Testis (tissue), 3 donors: ENCODE measurements around the gene MRPL51. TPM values are rescaled to one million over a fixed set of nuclear protein-coding genes. Genes with fewer than 3 reads are reported as not detected.

Source experiments
- DNase-seq: peaks from one replicate; pipeline ENCODE4 v3.0.0-alpha.2; 2019
- H3K27ac ChIP-seq, 2 donors: fragments of 200-600 bp; sonication (generic); one replicate each; pipeline ENCODE4 v1.5.1; 2019
- H3K27me3 ChIP-seq: fragments of 200-600 bp; sonication (generic); one replicate; pipeline ENCODE4 v1.5.1; 2019
- H3K36me3 ChIP-seq: fragments of 200-600 bp; sonication (generic); one replicate; pipeline ENCODE4 v1.5.1; 2017; ENCODE audit warnings: low read depth; ENCODE audit errors: missing control alignments
- H3K4me1 ChIP-seq: fragments of 200-600 bp; sonication (generic); one replicate; pipeline ENCODE4 v1.5.1; 2019
- H3K4me3 ChIP-seq, 2 donors: fragments of 200-600 bp; sonication (generic); one replicate each; pipeline ENCODE4 v1.5.1; 2017 to 2019
- H3K9me3 ChIP-seq: fragments of 200-600 bp; sonication (generic); one replicate; pipeline ENCODE4 v1.5.1; 2017
- POLR2A ChIP-seq: fragments of 450-650 bp; IDR thresholded peaks from one replicate; pipeline ENCODE4 v1.6.1; 2017; ENCODE audit warnings: antibody characterized with exemption, mild to moderate bottlenecking, moderate library complexity
- WGBS, 2 donors: methylation state at CpG; one replicate each; pipeline ENCODE4 v1.1.5; 2018; 5-methylcytosine and 5-hydroxymethylcytosine counted together
- intact Hi-C: fragments of 100-400 bp; cut with DNase I; formaldehyde crosslinking; loops from one replicate; pipeline ENCODE4 v1.15.1; 2023; ENCODE audit warnings: low total_unique reads
- polyA plus RNA-seq: library from polyadenylated mRNA; stranded (reverse); fragments of 350-450 nt; fragmentation: Illumina TruSeq; extraction: RNeasy Lipid Tissue Mini Kit (QIAGEN cat#74804); gene quantifications from one replicate; pipeline ENCODE4 v1.2.3, GENCODE V29; 2014; ENCODE audit warnings: low read depth, low replicate concordance; ENCODE audit not compliant: insufficient read depth
- total RNA-seq, 2 donors: library from RNA; depleted of rRNA; stranded (reverse); fragments of >200 nt; gene quantifications; one replicate each; pipeline ENCODE4 v1.2.3, GENCODE V29; 2016
- TF ChIP-seq, protein P1 (sequence below), 3 experiments: fragments of 450-650 bp in 2 of 3; fragments of 200-600 bp in 1 of 3; sonication (generic) in 1 of 3; IDR thresholded peaks; one replicate each; pipeline ENCODE4 v1.5.1; 2016 to 2019; ENCODE audit warnings: antibody characterized with exemption in 3 of 3, mild to moderate bottlenecking in 2 of 3, moderate library complexity in 1 of 3

The MRPL51 gene
- total and polyA plus RNA-seq, 3 donors from 2014 or later = 106 to 343 (median 135) TPM

DNA sequence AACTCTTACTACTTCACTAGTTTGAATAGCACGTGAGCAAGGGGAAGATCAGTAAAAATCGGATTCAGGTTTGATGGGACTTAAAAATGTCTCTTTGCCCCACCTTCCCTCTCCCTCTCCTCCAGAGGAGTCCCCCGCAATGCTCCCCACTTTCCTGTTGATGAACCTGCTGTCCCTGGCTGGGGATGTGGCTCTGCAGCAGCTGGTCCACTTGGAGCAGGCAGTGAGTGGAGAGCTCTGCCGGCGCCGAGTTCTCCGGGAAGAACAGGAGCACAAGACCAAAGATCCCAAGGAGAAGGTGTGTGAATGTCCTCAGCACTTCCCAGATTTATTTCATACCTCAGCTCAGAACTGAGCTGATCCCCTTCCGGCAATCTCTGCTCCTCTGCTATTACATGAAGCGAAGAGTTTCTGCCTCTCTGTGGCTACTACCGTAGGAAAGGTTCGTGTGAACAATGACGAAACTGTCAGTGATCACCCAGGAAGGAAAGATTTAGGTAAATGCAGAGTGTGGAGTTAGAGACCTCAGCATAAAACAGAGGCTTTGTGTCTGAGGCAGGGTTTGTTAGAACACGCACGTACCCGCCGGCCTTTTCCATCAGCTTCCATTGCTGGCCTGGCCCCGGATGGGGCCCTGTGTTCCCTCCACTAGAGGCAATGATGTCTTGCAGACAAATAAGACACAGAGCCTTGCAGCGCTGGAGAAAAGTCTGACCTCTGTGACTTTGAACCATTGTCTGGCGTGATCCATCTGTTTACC lies 33.9 kb upstream of the MRPL51 start:
- TF ChIP-seq, protein P1, sequence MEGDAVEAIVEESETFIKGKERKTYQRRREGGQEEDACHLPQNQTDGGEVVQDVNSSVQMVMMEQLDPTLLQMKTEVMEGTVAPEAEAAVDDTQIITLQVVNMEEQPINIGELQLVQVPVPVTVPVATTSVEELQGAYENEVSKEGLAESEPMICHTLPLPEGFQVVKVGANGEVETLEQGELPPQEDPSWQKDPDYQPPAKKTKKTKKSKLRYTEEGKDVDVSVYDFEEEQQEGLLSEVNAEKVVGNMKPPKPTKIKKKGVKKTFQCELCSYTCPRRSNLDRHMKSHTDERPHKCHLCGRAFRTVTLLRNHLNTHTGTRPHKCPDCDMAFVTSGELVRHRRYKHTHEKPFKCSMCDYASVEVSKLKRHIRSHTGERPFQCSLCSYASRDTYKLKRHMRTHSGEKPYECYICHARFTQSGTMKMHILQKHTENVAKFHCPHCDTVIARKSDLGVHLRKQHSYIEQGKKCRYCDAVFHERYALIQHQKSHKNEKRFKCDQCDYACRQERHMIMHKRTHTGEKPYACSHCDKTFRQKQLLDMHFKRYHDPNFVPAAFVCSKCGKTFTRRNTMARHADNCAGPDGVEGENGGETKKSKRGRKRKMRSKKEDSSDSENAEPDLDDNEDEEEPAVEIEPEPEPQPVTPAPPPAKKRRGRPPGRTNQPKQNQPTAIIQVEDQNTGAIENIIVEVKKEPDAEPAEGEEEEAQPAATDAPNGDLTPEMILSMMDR (IDR thresholded peaks at IDR 0.05) = no peak
- TF ChIP-seq POLR2A = no peak
- DNase-seq = no peak
- 86 to 91% methylated on average over 18 to 19 of the region's 19 CpGs for WGBS, 2 donors
- Histone ChIP-seq H3K4me1 (peaks cover 3% of the 10 kb centered on the region), H3K9me3 (no peaks in the 10 kb centered on the region), H3K27me3 (no peaks in the 10 kb centered on the region), H3K4me3 (no peak overlapping the region), H3K27ac (no peak overlapping the region), H3K36me3 (peaks cover 5% of the 10 kb centered on the region)
- intact Hi-C loops = no loop called here

DNA sequence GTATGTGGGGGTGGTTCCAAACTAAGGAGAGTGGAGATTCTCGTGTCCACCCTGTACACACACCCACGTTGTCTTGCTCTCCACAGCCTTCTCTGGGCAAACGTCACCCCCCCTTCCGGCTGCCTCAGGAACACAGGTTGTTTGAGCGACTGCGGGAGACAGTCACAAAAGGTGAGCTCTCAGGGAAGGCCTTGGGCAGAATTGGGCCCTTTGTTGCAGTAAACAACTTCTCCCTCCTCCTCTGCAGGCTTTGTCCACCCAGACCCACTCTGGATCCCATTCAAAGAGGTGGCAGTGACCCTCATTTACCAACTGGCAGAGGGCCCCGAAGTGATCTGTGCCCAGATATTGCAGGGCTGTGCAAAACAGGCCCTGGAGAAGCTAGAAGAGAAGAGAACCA lies 33.1 kb upstream of the MRPL51 start:
- H3K27me3 ChIP-seq = no peaks in the 10 kb centered on the region
- no peak for DNase-seq
- H3K4me3 ChIP-seq = no peak overlapping the region
- no peak for TF ChIP-seq POLR2A
- TF ChIP-seq, protein P1 (IDR thresholded peaks at IDR 0.05) = no peak
- H3K27ac ChIP-seq = no peak overlapping the region
- WGBS, 2 donors = 93 to 95% methylated on average over 6 to 7 of the region's 7 CpGs
- peaks cover 5% of the 10 kb centered on the region for H3K36me3 ChIP-seq
- H3K9me3 ChIP-seq = no peaks in the 10 kb centered on the region
- intact Hi-C loops = no loop called here
- no peaks in the 10 kb centered on the region for H3K4me1 ChIP-seq

DNA sequence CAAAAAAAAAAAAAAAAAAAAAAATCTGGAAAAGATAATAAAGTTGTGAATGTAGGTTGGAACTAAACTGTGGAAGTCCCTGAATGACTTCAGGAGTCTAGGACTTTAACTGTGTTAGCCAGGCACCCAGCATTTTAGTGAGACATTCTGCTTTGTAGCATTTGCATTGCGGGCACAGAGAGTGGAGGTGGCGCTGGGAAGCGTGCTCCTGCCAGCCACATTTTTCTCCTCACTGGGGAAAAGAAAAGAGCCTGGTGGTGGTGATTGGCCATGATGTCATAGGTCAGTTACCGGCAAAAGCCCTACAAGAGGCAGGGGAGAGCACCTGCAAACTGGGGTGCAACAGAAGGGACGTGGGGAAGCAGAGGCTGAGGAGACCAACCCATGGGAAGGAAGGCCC lies 31.6 kb upstream of the MRPL51 start:
- Histone ChIP-seq H3K36me3 (peaks cover 5% of the 10 kb centered on the region), H3K4me3 (no peak overlapping the region), H3K27me3 (no peaks in the 10 kb centered on the region), H3K4me1 (no peaks in the 10 kb centered on the region), H3K9me3 (no peaks in the 10 kb centered on the region), H3K27ac (no peak overlapping the region)
- 93 to 97% methylated on average over 5 of the region's 5 CpGs for WGBS, 2 donors
- intact Hi-C loops = no loop called here
- TF ChIP-seq, protein P1 (IDR thresholded peaks at IDR 0.05) = no peak
- TF ChIP-seq POLR2A = no peak
- DNase-seq = no peak

DNA sequence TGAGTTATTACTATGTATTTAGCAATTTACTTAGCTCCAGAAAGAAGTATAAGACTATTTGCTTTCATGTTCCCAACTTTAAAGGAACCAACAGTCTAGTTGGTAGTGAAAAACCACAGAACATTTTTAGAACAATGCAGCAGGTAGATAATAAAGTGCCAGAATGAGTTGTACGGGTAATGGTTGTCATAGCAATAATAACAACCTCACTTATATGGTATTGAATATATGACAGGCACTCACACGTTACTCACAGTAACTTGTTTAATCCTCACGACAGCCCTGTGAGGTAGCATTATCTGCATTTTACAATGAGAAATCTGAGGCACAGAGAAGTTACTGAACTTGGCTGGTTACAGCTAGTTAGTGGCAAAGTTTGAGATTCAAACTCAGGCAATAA lies 30.6 kb upstream of the MRPL51 start:
- no peak for DNase-seq
- peaks cover 5% of the 10 kb centered on the region for H3K36me3 ChIP-seq

More for the DNA sequence above, 30.6 kb upstream of the MRPL51 start:
- H3K4me1 ChIP-seq = no peaks in the 10 kb centered on the region
- 82 to 89% methylated on average over 3 of the region's 3 CpGs for WGBS, 2 donors
- H3K27me3 ChIP-seq = no peaks in the 10 kb centered on the region
- no peak overlapping the region for H3K27ac ChIP-seq
- no peaks in the 10 kb centered on the region for H3K9me3 ChIP-seq
- intact Hi-C loops = no loop called here
- no peak overlapping the region for H3K4me3 ChIP-seq
- TF ChIP-seq, protein P1 (IDR thresholded peaks at IDR 0.05) = no peak
- TF ChIP-seq POLR2A = no peak
